ENCODE results near the gene ETDA. TPM values are rescaled to one million over a fixed set of nuclear protein-coding genes. Genes with fewer than 3 reads are reported as not detected.

The ETDA gene
- total RNA-seq = not detected in 2 replicates

GRCh38 chrX:135252011-135252518, at the start of gene ETDA:
Gene ETDA (plus strand): TSS chrX:135252061. CDS start chrX:135253277, 1,216 bp downstream.

Other genes starting within 250 kb of the ETDA start
- gene RTL8B, start 229.5 kb upstream of the ETDA start, total RNA-seq = 7.0 and 12.0 TPM in 2 replicates
- 65.4 and 65.6 TPM in 2 replicates for gene RTL8C, start 219.7 kb upstream of the ETDA start, total RNA-seq
- gene RTL8A, start 199.9 kb upstream of the ETDA start, total RNA-seq = 8.9 and 14.0 TPM in 2 replicates
- gene SMIM10L2B, start 153.3 kb upstream of the ETDA start, total RNA-seq = 0.57 and 1.5 TPM in 2 replicates
- gene ETDB, start 131.5 kb upstream of the ETDA start, total RNA-seq = not detected in 2 replicates
- gene CT55, start 80.7 kb upstream of the ETDA start, total RNA-seq = not detected in 2 replicates
- not detected in 2 replicates for gene ETDC, start 57.4 kb downstream of the ETDA start, total RNA-seq
- gene ZNF75D, start 92.0 kb downstream of the ETDA start, total RNA-seq = 7.0 and 11.8 TPM in 2 replicates
- gene ZNF449, start 92.7 kb downstream of the ETDA start, total RNA-seq = 8.0 and 8.8 TPM in 2 replicates
- under 0.01 TPM in 1 of 2 replicates, not detected in the other for gene SMIM10L2A, start 169.9 kb downstream of the ETDA start, total RNA-seq

All from placental pericyte (primary cell).